Caco-2 (cell line): ENCODE data around the gene NFKBIB. TPM values are rescaled to one million over a fixed set of nuclear protein-coding genes. Genes with fewer than 3 reads are reported as not detected.

Experiments
- BruUV-seq: library from RNA; stranded (reverse); fragments of 400-500 nt; replicated peaks from 2 replicates; lab custom pipeline; 2021; lab: Mats Ljungman, UMichigan
- CTCF ChIA-PET: fragments of 300-600 bp; sonication (Branson Sonifier 250); formaldehyde crosslinking; loops from one replicate; lab custom pipeline; 2022; ENCODE audit warnings: antibody characterized with exemption; lab: Charles Lee
- POLR2A ChIA-PET: fragments of 300-600 bp; sonication (Branson Sonifier 250); formaldehyde crosslinking; loops from one replicate; lab custom pipeline; 2022; ENCODE audit warnings: antibody characterized with exemption; lab: Charles Lee
- DNase-seq, 2 experiments: peaks; one replicate each; pipeline versions ENCODE4 v3.0.0 to v3.0.0-alpha.2; 2020 to 2022
- H3K27me3 ChIP-seq: replicated peaks from 2 replicates; pipeline ENCODE4 v1.6.0; 2011; ENCODE audit warnings: low read length; ENCODE audit not compliant: control insufficient read depth, insufficient read depth
- H3K36me3 ChIP-seq: 2 replicates; pipeline ENCODE4 v1.5.1; 2011; ENCODE audit warnings: low read length; ENCODE audit not compliant: control insufficient read depth, insufficient read depth
- H3K4me1 ChIP-seq: fragments of 250-450 bp; sonication (Bioruptor Pico); 2 replicates; pipeline ENCODE4 v1.5.1; 2020; ENCODE audit warnings: mild to moderate bottlenecking
- H3K4me3 ChIP-seq: 2 replicates; pipeline ENCODE4 v1.5.1; 2011; ENCODE audit warnings: low read depth, mild to moderate bottlenecking, control low read depth, low read length
- H3K9me3 ChIP-seq: fragments of 250-450 bp; sonication (Bioruptor Pico); 2 replicates; pipeline ENCODE4 v1.5.1; 2020; ENCODE audit warnings: mild to moderate bottlenecking, moderate library complexity
- H3K27ac Mint-ChIP-seq: one replicate; pipeline ENCODE4 v1.8.0; 2022; ENCODE audit warnings: mixed read lengths; ENCODE audit not compliant: unreplicated experiment
- H3K27me3 Mint-ChIP-seq: one replicate; pipeline ENCODE4 v1.8.0; 2022; ENCODE audit warnings: mixed read lengths; ENCODE audit not compliant: insufficient read depth, unreplicated experiment
- H3K36me3 Mint-ChIP-seq: one replicate; pipeline ENCODE4 v1.8.0; 2022; ENCODE audit warnings: mild to moderate bottlenecking, mixed read lengths; ENCODE audit not compliant: insufficient read depth, unreplicated experiment
- H3K4me1 Mint-ChIP-seq: one replicate; pipeline ENCODE4 v1.8.0; 2022; ENCODE audit warnings: low read depth, mixed read lengths; ENCODE audit not compliant: unreplicated experiment
- H3K4me3 Mint-ChIP-seq: one replicate; pipeline ENCODE4 v1.8.0; 2022; ENCODE audit warnings: mild to moderate bottlenecking, moderate library complexity, mixed read lengths; ENCODE audit not compliant: unreplicated experiment
- H3K9me3 Mint-ChIP-seq: one replicate; pipeline ENCODE4 v1.8.0; 2022; ENCODE audit warnings: mixed read lengths; ENCODE audit not compliant: unreplicated experiment
- intact Hi-C: fragments of 100-400 bp; cut with micrococcal nuclease; formaldehyde crosslinking; loops from one replicate; pipeline ENCODE4 v1.10.0; 2022; ENCODE audit not compliant: unreplicated experiment
- total RNA-seq: library from RNA; stranded (reverse); gene quantifications from 2 replicates; pipeline ENCODE4 v1.2.3, GENCODE V29; 2022
- TF ChIP-seq, protein P1 (sequence below), 2 experiments: fragments of 200-600 bp in 1 of 2; IDR thresholded peaks; 1 replicate in 1 of 2; 2 replicates in 1 of 2; pipeline versions ENCODE4 v1.5.1 to v1.8.0; 2011 to 2022; ENCODE audit warnings: antibody characterized with exemption in 1 of 2, control low read depth in 1 of 2, inconsistent platforms in 1 of 2, low read depth in 1 of 2, low read length in 1 of 2, mild to moderate bottlenecking in 1 of 2, moderate library complexity in 1 of 2; ENCODE audit not compliant: insufficient read depth in 1 of 2, severe bottlenecking in 1 of 2, unreplicated experiment in 1 of 2

Gene NFKBIB
- total RNA-seq, 1 experiment from 2014 or later = 43.9 TPM

GRCh38 chr19:38945562-38946228 is 45.9 kb downstream of the NFKBIB start:
- Histone ChIP-seq H3K36me3 (peaks cover 5% of the 10 kb centered on the region), H3K27me3 (no peaks in the 10 kb centered on the region), H3K4me1 (no peaks in the 10 kb centered on the region), H3K4me3 (no peak overlapping the region), H3K9me3 (no peaks in the 10 kb centered on the region)
- Mint-ChIP-seq H3K9me3 (no peaks in the 10 kb centered on the region), H3K27me3 (no peaks in the 10 kb centered on the region), H3K4me1 (no peaks in the 10 kb centered on the region), H3K4me3 (no peak overlapping the region), H3K36me3 (peaks cover 44% of the 10 kb centered on the region), H3K27ac (no peak overlapping the region)
- BruUV-seq = no TSS peak
- intact Hi-C loops = no loop called here
- ChIA-PET CTCF (no interaction called here), POLR2A (interaction anchor here (1.4 kb wide), 1 partner anchor 15 kb away, joined by 4 read pairs; the partner anchor contains the start of gene MRPS12)
- no peak for DNase-seq
- TF ChIP-seq, protein P1, sequence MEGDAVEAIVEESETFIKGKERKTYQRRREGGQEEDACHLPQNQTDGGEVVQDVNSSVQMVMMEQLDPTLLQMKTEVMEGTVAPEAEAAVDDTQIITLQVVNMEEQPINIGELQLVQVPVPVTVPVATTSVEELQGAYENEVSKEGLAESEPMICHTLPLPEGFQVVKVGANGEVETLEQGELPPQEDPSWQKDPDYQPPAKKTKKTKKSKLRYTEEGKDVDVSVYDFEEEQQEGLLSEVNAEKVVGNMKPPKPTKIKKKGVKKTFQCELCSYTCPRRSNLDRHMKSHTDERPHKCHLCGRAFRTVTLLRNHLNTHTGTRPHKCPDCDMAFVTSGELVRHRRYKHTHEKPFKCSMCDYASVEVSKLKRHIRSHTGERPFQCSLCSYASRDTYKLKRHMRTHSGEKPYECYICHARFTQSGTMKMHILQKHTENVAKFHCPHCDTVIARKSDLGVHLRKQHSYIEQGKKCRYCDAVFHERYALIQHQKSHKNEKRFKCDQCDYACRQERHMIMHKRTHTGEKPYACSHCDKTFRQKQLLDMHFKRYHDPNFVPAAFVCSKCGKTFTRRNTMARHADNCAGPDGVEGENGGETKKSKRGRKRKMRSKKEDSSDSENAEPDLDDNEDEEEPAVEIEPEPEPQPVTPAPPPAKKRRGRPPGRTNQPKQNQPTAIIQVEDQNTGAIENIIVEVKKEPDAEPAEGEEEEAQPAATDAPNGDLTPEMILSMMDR (IDR thresholded peaks at IDR 0.05; ENCODE audit: insufficient read depth in 1 of 2, low read depth in 1 of 2, low read length in 1 of 2, severe bottlenecking in 1 of 2, unreplicated experiment in 1 of 2) = no peak

GRCh38 chr19:38946229-38947010 is 46.7 kb downstream of the NFKBIB start:
- TF ChIP-seq, protein P1 (IDR thresholded peaks at IDR 0.05; ENCODE audit: insufficient read depth in 1 of 2, low read depth in 1 of 2, low read length in 1 of 2, severe bottlenecking in 1 of 2, unreplicated experiment in 1 of 2) = no peak
- Mint-ChIP-seq H3K4me1 (no peaks in the 10 kb centered on the region), H3K4me3 (no peak overlapping the region), H3K36me3 (peaks cover 47% of the 10 kb centered on the region), H3K27me3 (no peaks in the 10 kb centered on the region), H3K27ac (peak overlapping the region; percentile 30), H3K9me3 (no peaks in the 10 kb centered on the region)
- POLR2A ChIA-PET = interaction anchor here (1.4 kb wide), 1 partner anchor 15 kb away, joined by 4 read pairs; the partner anchor contains the start of gene MRPS12
- Histone ChIP-seq H3K36me3 (peaks cover 5% of the 10 kb centered on the region), H3K4me1 (no peaks in the 10 kb centered on the region), H3K9me3 (no peaks in the 10 kb centered on the region), H3K27me3 (no peaks in the 10 kb centered on the region), H3K4me3 (no peak overlapping the region)
- DNase-seq = no peak
- intact Hi-C loops = no loop called here
- BruUV-seq = no TSS peak
- CTCF ChIA-PET = no interaction called here

DNA sequence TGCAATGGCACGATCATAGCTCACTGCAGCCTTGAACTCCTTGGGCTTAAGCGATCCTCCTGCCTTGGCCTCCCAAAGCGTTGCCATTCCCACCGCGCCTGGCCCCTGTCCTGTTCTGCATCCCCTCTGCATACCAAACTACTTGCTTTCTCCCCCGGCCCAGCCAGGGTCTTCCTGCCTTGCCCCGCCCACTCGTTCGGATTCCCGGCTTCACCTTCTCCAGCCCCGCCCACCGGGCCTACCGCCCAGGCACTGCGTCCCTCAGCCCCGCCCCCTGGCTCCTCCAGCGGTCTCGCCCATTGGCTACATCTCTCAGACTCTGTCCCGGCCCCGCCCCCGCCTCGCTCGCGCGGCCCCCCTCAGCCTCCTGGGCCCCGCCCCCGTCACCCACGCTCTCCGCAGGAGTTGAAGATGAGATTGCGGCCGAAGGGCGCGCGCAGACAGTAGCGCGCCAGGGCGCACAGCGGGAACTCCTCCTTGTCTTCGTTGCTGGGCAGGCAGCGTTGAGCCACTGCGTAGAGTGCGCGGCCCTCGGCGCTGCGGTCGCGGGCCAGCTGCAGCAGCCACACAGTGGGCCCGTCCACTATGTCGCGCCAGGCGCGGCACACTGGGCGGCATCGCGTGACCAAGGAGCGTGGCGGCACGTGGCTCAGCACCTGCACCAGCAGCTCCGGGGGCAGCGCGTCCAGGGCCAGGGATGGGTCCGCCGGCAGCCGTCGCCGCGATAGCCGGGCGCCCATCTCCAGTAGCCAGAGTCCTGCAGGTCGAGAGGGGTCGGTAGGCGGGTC is 50.0 kb downstream of the NFKBIB start:
- Histone ChIP-seq H3K27me3 (no peaks in the 10 kb centered on the region), H3K36me3 (peaks cover 4% of the 10 kb centered on the region), H3K4me1 (peaks cover 18% of the 10 kb centered on the region), H3K9me3 (no peaks in the 10 kb centered on the region), H3K4me3 (no peak overlapping the region)
- Mint-ChIP-seq H3K9me3 (no peaks in the 10 kb centered on the region), H3K27ac (no peak overlapping the region), H3K36me3 (peaks cover 44% of the 10 kb centered on the region), H3K4me1 (peaks cover 19% of the 10 kb centered on the region), H3K27me3 (no peaks in the 10 kb centered on the region), H3K4me3 (no peak overlapping the region)
- POLR2A ChIA-PET = no interaction called here
- BruUV-seq = no TSS peak
- CTCF ChIA-PET = interaction anchor here (0.7 kb wide), 1 partner anchor 11 kb away, joined by 4 read pairs; no protein-coding TSS in a partner anchor
- intact Hi-C loops = no loop called here
- peak in 1 of 2 experiments; percentile 37 for DNase-seq
- TF ChIP-seq, protein P1 (IDR thresholded peaks at IDR 0.05; ENCODE audit: insufficient read depth in 1 of 2, low read depth in 1 of 2, low read length in 1 of 2, severe bottlenecking in 1 of 2, unreplicated experiment in 1 of 2) = no peak
